Karpas-422 (cell line): ENCODE results near the gene AGBL4. TPM values are rescaled to one million over a fixed set of nuclear protein-coding genes. Genes with fewer than 3 reads are reported as not detected.

Experiments
- DNase-seq: peaks from one replicate; pipeline ENCODE4 v3.0.0-alpha.2; 2015
- H2AFZ ChIP-seq: fragments of 200-600 bp; sonication (generic); 2 replicates; pipeline ENCODE4 v1.6.1; 2014; ENCODE audit warnings: antibody characterized with exemption, low read length, mixed read lengths
- H3K27ac ChIP-seq: fragments of 200-600 bp; sonication (generic); 2 replicates; pipeline ENCODE4 v1.5.1; 2014; ENCODE audit warnings: mild to moderate bottlenecking, low read length, moderate library complexity
- H3K27me3 ChIP-seq: fragments of 200-600 bp; sonication (generic); 2 replicates; pipeline ENCODE4 v1.6.1; 2014; ENCODE audit warnings: low read length, mixed read lengths
- H3K36me3 ChIP-seq: fragments of 200-600 bp; sonication (generic); 2 replicates; pipeline ENCODE4 v1.6.1; 2014; ENCODE audit warnings: low read length, mixed read lengths; ENCODE audit not compliant: insufficient read depth
- H3K4me1 ChIP-seq: fragments of 200-600 bp; sonication (generic); 2 replicates; pipeline ENCODE4 v1.6.1; 2014; ENCODE audit warnings: mild to moderate bottlenecking, low read length, mixed read lengths
- H3K4me2 ChIP-seq: fragments of 200-600 bp; sonication (generic); 2 replicates; pipeline ENCODE4 v1.6.1; 2014; ENCODE audit warnings: low read length, low read depth, mild to moderate bottlenecking; ENCODE audit not compliant: poor library complexity, severe bottlenecking
- H3K4me3 ChIP-seq: fragments of 200-600 bp; sonication (generic); 2 replicates; pipeline ENCODE4 v1.5.1; 2014; ENCODE audit warnings: mild to moderate bottlenecking, antibody characterized with exemption, low read length, mixed read lengths
- H3K79me2 ChIP-seq: fragments of 200-600 bp; sonication (generic); 2 replicates; pipeline ENCODE4 v1.6.1; 2014; ENCODE audit warnings: mild to moderate bottlenecking, low read length, mixed read lengths
- H3K9ac ChIP-seq: fragments of 200-600 bp; sonication (generic); 2 replicates; pipeline ENCODE4 v1.6.0; 2014; ENCODE audit warnings: low read length
- H3K9me2 ChIP-seq: fragments of 200-600 bp; sonication (generic), shearing (Covaris generic); replicated peaks from 2 replicates; pipeline ENCODE4 v1.6.0; 2014; ENCODE audit warnings: mild to moderate bottlenecking, low read length, moderate library complexity; ENCODE audit not compliant: insufficient read depth
- H3K9me3 ChIP-seq: fragments of 300-700, 200-600 bp; sonication (generic); 2 replicates; pipeline ENCODE4 v1.6.1; 2014; ENCODE audit warnings: low read length, mixed read lengths
- H4K20me1 ChIP-seq: fragments of 200-600 bp; sonication (generic); 2 replicates; pipeline ENCODE4 v1.6.1; 2014; ENCODE audit warnings: mild to moderate bottlenecking, antibody characterized with exemption, low read length, low read depth; ENCODE audit not compliant: insufficient read depth
- total RNA-seq: library from RNA; depleted of rRNA; stranded (reverse); fragments of >200 nt; shearing (Covaris generic); gene quantifications from 2 replicates; pipeline ENCODE4 v1.2.3, GENCODE V29; 2014; ENCODE audit warnings: low replicate concordance

The AGBL4 gene
- total RNA-seq, 1 experiment from 2014 or later, result not detected

GRCh38 chr1:48726557-48727215 lies 1297.1 kb downstream of the AGBL4 start:
- Histone ChIP-seq H3K4me2 (no peak overlapping the region), H3K9ac (no peak overlapping the region), H3K4me3 (no peak overlapping the region), H3K27ac (no peak overlapping the region), H2AFZ (no peak overlapping the region), H3K9me3 (no peaks in the 10 kb centered on the region), H3K9me2 (no peaks in the 10 kb centered on the region), H3K36me3 (no peaks in the 10 kb centered on the region), H4K20me1 (no peaks in the 10 kb centered on the region), H3K4me1 (no peaks in the 10 kb centered on the region), H3K79me2 (no peaks in the 10 kb centered on the region), H3K27me3 (no peaks in the 10 kb centered on the region)
- no peak for DNase-seq

GRCh38 chr1:48726139-48726538 lies 1297.6 kb downstream of the AGBL4 start:
- H3K9me2 ChIP-seq, result no peaks in the 10 kb centered on the region
- no peak overlapping the region for H3K27ac ChIP-seq
- no peak overlapping the region for H3K9ac ChIP-seq
- no peaks in the 10 kb centered on the region for H3K27me3 ChIP-seq
- H3K4me2 ChIP-seq, result no peak overlapping the region
- no peaks in the 10 kb centered on the region for H4K20me1 ChIP-seq
- no peak for DNase-seq
- H3K4me1 ChIP-seq, result no peaks in the 10 kb centered on the region
- no peak overlapping the region for H2AFZ ChIP-seq
- no peaks in the 10 kb centered on the region for H3K79me2 ChIP-seq
- H3K9me3 ChIP-seq, result no peaks in the 10 kb centered on the region
- H3K4me3 ChIP-seq, result no peak overlapping the region
- H3K36me3 ChIP-seq, result no peaks in the 10 kb centered on the region

GRCh38 chr1:48725341-48726046 lies 1298.3 kb downstream of the AGBL4 start:
- no peak overlapping the region for H3K9ac ChIP-seq
- no peaks in the 10 kb centered on the region for H3K4me1 ChIP-seq
- H3K9me3 ChIP-seq, result no peaks in the 10 kb centered on the region
- H3K4me3 ChIP-seq, result no peak overlapping the region
- no peak for DNase-seq
- H3K9me2 ChIP-seq, result no peaks in the 10 kb centered on the region
- H3K36me3 ChIP-seq, result no peaks in the 10 kb centered on the region
- no peak overlapping the region for H3K4me2 ChIP-seq
- no peaks in the 10 kb centered on the region for H4K20me1 ChIP-seq
- H3K79me2 ChIP-seq, result no peaks in the 10 kb centered on the region
- no peaks in the 10 kb centered on the region for H3K27me3 ChIP-seq
- H3K27ac ChIP-seq, result no peak overlapping the region
- H2AFZ ChIP-seq, result no peak overlapping the region

- Histone ChIP-seq H3K4me3 (no peak overlapping the region), H3K9me2 (no peaks in the 10 kb centered on the region), H3K79me2 (no peaks in the 10 kb centered on the region), H3K9me3 (no peaks in the 10 kb centered on the region), H4K20me1 (no peaks in the 10 kb centered on the region), H3K4me1 (no peaks in the 10 kb centered on the region), H3K36me3 (no peaks in the 10 kb centered on the region), H3K9ac (no peak overlapping the region), H2AFZ (no peak overlapping the region), H3K27me3 (no peaks in the 10 kb centered on the region), H3K27ac (no peak overlapping the region), H3K4me2 (no peak overlapping the region)
- DNase-seq, result no peak
These were observed 1302.8 kb downstream of the AGBL4 start for GRCh38 chr1:48720929-48721328.

GRCh38 chr1:48718705-48719104 lies 1305.0 kb downstream of the AGBL4 start:
- Histone ChIP-seq H2AFZ (no peak overlapping the region), H3K4me3 (no peak overlapping the region), H3K9ac (no peak overlapping the region), H3K27me3 (no peaks in the 10 kb centered on the region), H3K4me1 (no peaks in the 10 kb centered on the region), H3K27ac (no peak overlapping the region), H3K4me2 (no peak overlapping the region), H3K9me3 (no peaks in the 10 kb centered on the region), H3K36me3 (no peaks in the 10 kb centered on the region), H3K9me2 (no peaks in the 10 kb centered on the region), H3K79me2 (no peaks in the 10 kb centered on the region), H4K20me1 (no peaks in the 10 kb centered on the region)
- DNase-seq, result no peak

GRCh38 chr1:48718116-48718630 lies 1305.6 kb downstream of the AGBL4 start:
- H3K4me3 ChIP-seq, result no peak overlapping the region
- H3K36me3 ChIP-seq, result no peaks in the 10 kb centered on the region
- H3K4me2 ChIP-seq, result no peak overlapping the region
- no peak for DNase-seq
- H3K9me3 ChIP-seq, result no peaks in the 10 kb centered on the region
- H2AFZ ChIP-seq, result no peak overlapping the region
- no peak overlapping the region for H3K9ac ChIP-seq
- H3K9me2 ChIP-seq, result no peaks in the 10 kb centered on the region
- H3K79me2 ChIP-seq, result no peaks in the 10 kb centered on the region
- no peaks in the 10 kb centered on the region for H3K27me3 ChIP-seq
- H3K27ac ChIP-seq, result no peak overlapping the region
- H3K4me1 ChIP-seq, result no peaks in the 10 kb centered on the region
- no peaks in the 10 kb centered on the region for H4K20me1 ChIP-seq

GRCh38 chr1:48717082-48717481 lies 1306.7 kb downstream of the AGBL4 start:
- H3K4me1 ChIP-seq, result no peaks in the 10 kb centered on the region
- no peaks in the 10 kb centered on the region for H3K9me2 ChIP-seq
- DNase-seq, result no peak
- no peaks in the 10 kb centered on the region for H3K36me3 ChIP-seq
- H3K4me3 ChIP-seq, result no peak overlapping the region
- H3K27ac ChIP-seq, result no peak overlapping the region
- no peaks in the 10 kb centered on the region for H3K9me3 ChIP-seq
- H3K27me3 ChIP-seq, result no peaks in the 10 kb centered on the region
- no peak overlapping the region for H3K9ac ChIP-seq
- H3K79me2 ChIP-seq, result no peaks in the 10 kb centered on the region
- no peak overlapping the region for H3K4me2 ChIP-seq
- H4K20me1 ChIP-seq, result no peaks in the 10 kb centered on the region
- H2AFZ ChIP-seq, result no peak overlapping the region

- Histone ChIP-seq H3K4me2 (no peak overlapping the region), H3K79me2 (no peaks in the 10 kb centered on the region), H3K9me3 (no peaks in the 10 kb centered on the region), H3K9me2 (no peaks in the 10 kb centered on the region), H4K20me1 (no peaks in the 10 kb centered on the region), H2AFZ (no peak overlapping the region), H3K4me1 (no peaks in the 10 kb centered on the region), H3K27ac (no peak overlapping the region), H3K36me3 (no peaks in the 10 kb centered on the region), H3K4me3 (no peak overlapping the region), H3K9ac (no peak overlapping the region), H3K27me3 (no peaks in the 10 kb centered on the region)
- DNase-seq, result no peak
These were observed 1307.8 kb downstream of the AGBL4 start for GRCh38 chr1:48715921-48716320.
